ENCODE results near the gene MRPL48.
"Not testable (repeated sequence)": the region's sequence is repeated elsewhere in the genome, so short reads cannot be mapped to it uniquely, and the experiment has no call there.

Gene MRPL48

GRCh38 chr11:73787643-73788558, at the start of gene MRPL48:
Gene MRPL48, plus strand, starts transcription at chr11:73787874. Its CDS starts 98 bp downstream, at chr11:73787972.
- DNase-seq (ENCODE audit: low read depth in 2 of 2, low spot score in 1 of 2) = peak; percentile 68 to 77

GRCh38 chr11:73743045-73743444, 44.6 kb upstream of the MRPL48 start:
- no peak for DNase-seq (ENCODE audit: low read depth in 2 of 2, low spot score in 1 of 2)

- DNase-seq (ENCODE audit: low read depth in 2 of 2, low spot score in 1 of 2) = no peak
Measured at GRCh38 chr11:73746701-73747100, 41.0 kb upstream of the MRPL48 start.

GRCh38 chr11:73747762-73748161, 39.9 kb upstream of the MRPL48 start:
- DNase-seq (ENCODE audit: low read depth in 2 of 2, low spot score in 1 of 2) = no peak

GRCh38 chr11:73748300-73748699, 39.4 kb upstream of the MRPL48 start:
- DNase-seq (ENCODE audit: low read depth in 2 of 2, low spot score in 1 of 2) = no peak

- no peak for DNase-seq (ENCODE audit: low read depth in 2 of 2, low spot score in 1 of 2)
Measured at GRCh38 chr11:73749118-73749517, 38.6 kb upstream of the MRPL48 start.

- no peak for DNase-seq (ENCODE audit: low read depth in 2 of 2, low spot score in 1 of 2)
Measured at GRCh38 chr11:73750228-73750627, 37.4 kb upstream of the MRPL48 start.

- not testable (repeated sequence) for DNase-seq (ENCODE audit: low read depth in 2 of 2, low spot score in 1 of 2)
Measured at GRCh38 chr11:73750862-73751261, 36.8 kb upstream of the MRPL48 start.

GRCh38 chr11:73752216-73752867, 35.3 kb upstream of the MRPL48 start:
- no peak for DNase-seq (ENCODE audit: low read depth in 2 of 2, low spot score in 1 of 2)

- no peak for DNase-seq (ENCODE audit: low read depth in 2 of 2, low spot score in 1 of 2)
Measured at GRCh38 chr11:73752903-73753302, 34.8 kb upstream of the MRPL48 start.

GRCh38 chr11:73753938-73754337, 33.7 kb upstream of the MRPL48 start:
- DNase-seq (ENCODE audit: low read depth in 2 of 2, low spot score in 1 of 2) = no peak

- no peak for DNase-seq (ENCODE audit: low read depth in 2 of 2, low spot score in 1 of 2)
Measured at GRCh38 chr11:73755670-73756069, 32.0 kb upstream of the MRPL48 start.

- DNase-seq (ENCODE audit: low read depth in 2 of 2, low spot score in 1 of 2) = no peak
Measured at GRCh38 chr11:73757598-73757997, 30.1 kb upstream of the MRPL48 start.

- no peak for DNase-seq (ENCODE audit: low read depth in 2 of 2, low spot score in 1 of 2)
Measured at GRCh38 chr11:73758451-73758850, 29.2 kb upstream of the MRPL48 start.

- DNase-seq (ENCODE audit: low read depth in 2 of 2, low spot score in 1 of 2) = no peak
Measured at GRCh38 chr11:73759610-73760134, 28.0 kb upstream of the MRPL48 start.

- DNase-seq (ENCODE audit: low read depth in 2 of 2, low spot score in 1 of 2) = no peak
Measured at GRCh38 chr11:73760135-73760678, 27.5 kb upstream of the MRPL48 start.

- DNase-seq (ENCODE audit: low read depth in 2 of 2, low spot score in 1 of 2) = peak; percentile 96 to 98
Measured at GRCh38 chr11:73760679-73761402, 26.8 kb upstream of the MRPL48 start, which contains the start of gene RAB6A. Gene RAB6A, minus strand, starts transcription at chr11:73761074. Its CDS starts 439 bp downstream, at chr11:73760635.

GRCh38 chr11:73761403-73761945, 26.2 kb upstream of the MRPL48 start:
- no peak for DNase-seq (ENCODE audit: low read depth in 2 of 2, low spot score in 1 of 2)

GRCh38 chr11:73762732-73763131, 24.9 kb upstream of the MRPL48 start:
- DNase-seq (ENCODE audit: low read depth in 2 of 2, low spot score in 1 of 2) = no peak

- DNase-seq (ENCODE audit: low read depth in 2 of 2, low spot score in 1 of 2) = no peak
Measured at GRCh38 chr11:73766763-73767162, 20.9 kb upstream of the MRPL48 start.

GRCh38 chr11:73770811-73771210, 16.9 kb upstream of the MRPL48 start:
- not testable (repeated sequence) for DNase-seq (ENCODE audit: low read depth in 2 of 2, low spot score in 1 of 2)

Data from stimulated activated CD8-positive, alpha-beta memory T cell treated with anti-CD3 and anti-CD28 coated beads, Interleukin-4, amount 100 ng/mL, for 1 hour (primary cell).